ENCODE data around the gene TBL2. TPM values are rescaled to one million over a fixed set of nuclear protein-coding genes. Genes with fewer than 3 reads are reported as not detected.
"Not testable (repeated sequence)": the region's sequence is repeated elsewhere in the genome, so short reads cannot be mapped to it uniquely, and the experiment has no call there.

The TBL2 gene
- total RNA-seq, 1 donor from 2014 or later: 23.8 TPM

DNA sequence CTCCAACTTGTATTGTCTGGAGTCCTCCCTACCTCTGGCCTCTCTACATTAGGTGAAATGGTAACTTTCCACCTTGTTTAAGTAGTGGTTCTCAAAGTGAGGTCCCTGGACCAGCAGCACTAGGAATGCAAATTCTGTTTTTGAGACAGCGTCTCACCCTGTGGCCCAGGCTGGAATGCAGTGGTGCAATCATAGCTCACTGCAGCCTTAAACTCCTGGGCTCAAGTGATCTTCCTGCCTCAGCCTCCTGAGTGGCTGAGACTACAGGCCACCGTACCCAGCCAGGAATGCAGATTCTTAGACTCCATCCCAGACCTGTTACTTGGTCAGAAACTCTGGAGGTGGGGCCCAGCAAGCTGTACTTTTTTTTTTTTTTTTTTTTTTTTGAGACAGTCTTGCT lies 6.8 kb upstream of the TBL2 start:
- H3K4me1 Mint-ChIP-seq (ENCODE audit: low read depth, unreplicated experiment): no peaks in the 10 kb centered on the region
- no peak overlapping the region for H3K4me3 Mint-ChIP-seq (ENCODE audit: unreplicated experiment)
- no peak for DNase-seq
- no peak overlapping the region for H3K27ac Mint-ChIP-seq (ENCODE audit: unreplicated experiment)
- peaks cover 3% of the 10 kb centered on the region for H3K9me3 Mint-ChIP-seq (ENCODE audit: unreplicated experiment)
- H3K27me3 Mint-ChIP-seq (ENCODE audit: unreplicated experiment): peaks cover 9% of the 10 kb centered on the region
- no peaks in the 10 kb centered on the region for H3K36me3 Mint-ChIP-seq (ENCODE audit: unreplicated experiment)
- TF ChIP-seq, protein P1, sequence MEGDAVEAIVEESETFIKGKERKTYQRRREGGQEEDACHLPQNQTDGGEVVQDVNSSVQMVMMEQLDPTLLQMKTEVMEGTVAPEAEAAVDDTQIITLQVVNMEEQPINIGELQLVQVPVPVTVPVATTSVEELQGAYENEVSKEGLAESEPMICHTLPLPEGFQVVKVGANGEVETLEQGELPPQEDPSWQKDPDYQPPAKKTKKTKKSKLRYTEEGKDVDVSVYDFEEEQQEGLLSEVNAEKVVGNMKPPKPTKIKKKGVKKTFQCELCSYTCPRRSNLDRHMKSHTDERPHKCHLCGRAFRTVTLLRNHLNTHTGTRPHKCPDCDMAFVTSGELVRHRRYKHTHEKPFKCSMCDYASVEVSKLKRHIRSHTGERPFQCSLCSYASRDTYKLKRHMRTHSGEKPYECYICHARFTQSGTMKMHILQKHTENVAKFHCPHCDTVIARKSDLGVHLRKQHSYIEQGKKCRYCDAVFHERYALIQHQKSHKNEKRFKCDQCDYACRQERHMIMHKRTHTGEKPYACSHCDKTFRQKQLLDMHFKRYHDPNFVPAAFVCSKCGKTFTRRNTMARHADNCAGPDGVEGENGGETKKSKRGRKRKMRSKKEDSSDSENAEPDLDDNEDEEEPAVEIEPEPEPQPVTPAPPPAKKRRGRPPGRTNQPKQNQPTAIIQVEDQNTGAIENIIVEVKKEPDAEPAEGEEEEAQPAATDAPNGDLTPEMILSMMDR (IDR thresholded peaks at IDR 0.05; ENCODE audit: partially characterized antibody, unreplicated experiment): no peak

DNA sequence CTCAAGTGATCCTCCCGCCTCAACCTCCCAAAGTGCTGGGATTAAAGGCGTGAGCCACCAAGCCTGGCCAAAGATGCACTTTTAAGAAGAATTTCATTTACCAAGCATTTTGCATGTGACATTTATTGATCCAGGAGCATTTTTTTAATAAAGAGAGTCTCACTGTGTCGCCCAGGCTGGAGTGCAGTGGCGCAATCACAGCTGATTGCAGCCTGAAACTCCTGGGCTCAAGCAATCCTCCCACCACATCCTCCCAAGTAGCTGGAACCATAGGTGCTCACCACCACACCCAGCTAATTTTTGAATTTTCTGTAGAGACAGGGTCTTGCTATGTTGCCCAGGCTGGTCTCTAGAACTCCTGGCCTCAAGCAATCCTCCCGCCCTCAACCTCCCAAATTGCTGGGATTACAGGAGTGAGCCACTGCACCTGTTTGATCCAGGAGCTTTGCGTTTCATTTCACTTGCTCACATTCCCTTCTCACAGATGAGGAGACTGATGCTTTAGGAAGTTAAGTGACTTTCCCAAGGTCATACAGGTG lies 4.4 kb upstream of the TBL2 start:
- Mint-ChIP-seq H3K36me3 (ENCODE audit: unreplicated experiment) (no peaks in the 10 kb centered on the region), H3K4me1 (ENCODE audit: low read depth, unreplicated experiment) (peaks cover 3% of the 10 kb centered on the region), H3K27ac (ENCODE audit: unreplicated experiment) (no peak overlapping the region), H3K4me3 (ENCODE audit: unreplicated experiment) (no peak overlapping the region), H3K9me3 (ENCODE audit: unreplicated experiment) (peaks cover 9% of the 10 kb centered on the region), H3K27me3 (ENCODE audit: unreplicated experiment) (peaks cover 9% of the 10 kb centered on the region)
- TF ChIP-seq, protein P1 (IDR thresholded peaks at IDR 0.05; ENCODE audit: partially characterized antibody, unreplicated experiment): no peak
- DNase-seq: no peak

DNA sequence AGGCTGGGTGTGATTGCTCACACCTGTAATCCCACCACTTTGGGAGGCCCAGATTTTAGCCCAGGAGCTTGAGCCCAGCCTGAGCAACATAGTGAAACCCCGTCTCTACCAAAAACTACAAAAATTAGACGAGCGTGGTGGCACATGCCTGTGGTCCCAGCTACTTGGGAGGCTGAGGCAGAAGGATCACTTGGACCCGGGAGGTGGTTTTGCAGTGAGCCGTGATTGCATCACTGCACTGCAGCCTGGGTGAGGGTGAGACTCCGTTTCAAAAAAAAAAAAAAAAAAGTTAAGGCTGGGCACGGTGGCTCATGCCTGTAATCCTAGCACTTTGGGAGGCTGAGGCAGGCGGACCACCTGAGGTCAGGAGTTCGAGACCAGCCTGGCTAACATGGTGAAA lies 2.6 kb upstream of the TBL2 start:
- not testable (repeated sequence) for H3K9me3 Mint-ChIP-seq (ENCODE audit: unreplicated experiment); H3K36me3 Mint-ChIP-seq (ENCODE audit: unreplicated experiment); DNase-seq; H3K4me3 Mint-ChIP-seq (ENCODE audit: unreplicated experiment); H3K27ac Mint-ChIP-seq (ENCODE audit: unreplicated experiment); H3K4me1 Mint-ChIP-seq (ENCODE audit: low read depth, unreplicated experiment)
- peaks cover 11% of the 10 kb centered on the region for H3K27me3 Mint-ChIP-seq (ENCODE audit: unreplicated experiment)

DNA sequence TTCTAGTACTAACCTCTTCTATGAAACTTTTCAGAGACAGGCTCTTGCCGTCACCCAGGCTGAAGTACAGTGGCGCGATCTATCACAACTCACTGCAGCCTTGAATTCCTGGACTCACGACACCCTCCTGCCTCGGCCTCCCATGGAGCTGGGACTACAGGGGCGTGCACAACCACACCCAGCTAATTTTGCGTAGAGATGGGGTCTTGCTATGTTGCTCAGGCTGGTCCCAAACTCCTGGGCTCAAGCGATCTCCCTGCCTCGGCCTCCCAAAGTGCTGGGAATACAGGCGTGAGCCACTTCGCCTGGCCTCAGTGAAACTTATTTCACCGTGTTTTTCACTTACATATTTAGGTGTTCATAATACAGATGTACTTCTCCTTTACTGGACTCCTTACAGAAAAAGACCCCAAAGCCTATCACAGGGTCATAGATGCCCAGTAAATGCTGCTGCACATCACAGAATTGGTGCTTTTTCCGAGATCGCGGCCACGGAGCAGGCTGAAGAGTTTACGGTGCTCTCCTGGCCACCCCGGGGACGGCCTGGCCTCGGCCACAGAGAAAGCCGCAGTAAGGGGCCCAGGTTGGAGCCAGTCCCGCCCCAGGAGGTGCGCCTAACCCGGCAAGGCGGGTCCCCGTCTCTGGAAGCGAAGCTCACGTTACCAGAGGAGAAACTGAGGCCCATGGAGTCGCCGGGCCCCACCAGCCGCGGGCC lies 595 bp downstream of the TBL2 start:
- Mint-ChIP-seq H3K27ac (ENCODE audit: unreplicated experiment) (no peak overlapping the region), H3K9me3 (ENCODE audit: unreplicated experiment) (peaks cover 7% of the 10 kb centered on the region), H3K4me1 (ENCODE audit: low read depth, unreplicated experiment) (peaks cover 7% of the 10 kb centered on the region), H3K27me3 (ENCODE audit: unreplicated experiment) (peaks cover 8% of the 10 kb centered on the region), H3K4me3 (ENCODE audit: unreplicated experiment) (peak overlapping the region; percentile 90), H3K36me3 (ENCODE audit: unreplicated experiment) (no peaks in the 10 kb centered on the region)
- TF ChIP-seq, protein P1 (IDR thresholded peaks at IDR 0.05; ENCODE audit: partially characterized antibody, unreplicated experiment): no peak
- DNase-seq: no peak

DNA sequence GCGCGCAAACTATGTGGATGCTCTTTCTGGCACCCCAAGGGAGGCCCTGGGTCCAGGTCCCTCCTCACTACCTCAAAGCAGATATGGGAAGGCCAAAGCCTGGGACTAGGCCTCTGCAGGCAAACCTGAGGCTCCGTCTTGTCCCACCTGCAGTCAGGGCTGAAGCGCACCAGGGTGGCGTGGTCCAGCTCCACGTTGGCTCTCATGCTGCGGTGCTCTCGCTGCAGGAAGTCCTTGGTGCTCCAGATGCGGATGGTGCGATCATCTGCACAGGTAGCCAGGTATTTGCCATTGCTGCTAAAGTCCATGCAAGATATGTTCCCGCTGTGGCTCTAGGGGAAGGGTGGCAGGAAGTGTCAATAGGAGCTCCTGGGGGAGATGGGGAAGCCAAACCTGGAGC lies 4.6 kb downstream of the TBL2 start:
- TF ChIP-seq, protein P1 (IDR thresholded peaks at IDR 0.05; ENCODE audit: partially characterized antibody, unreplicated experiment): no peak
- H3K4me3 Mint-ChIP-seq (ENCODE audit: unreplicated experiment): no peak overlapping the region
- H3K27ac Mint-ChIP-seq (ENCODE audit: unreplicated experiment): no peak overlapping the region
- H3K27me3 Mint-ChIP-seq (ENCODE audit: unreplicated experiment): peaks cover 4% of the 10 kb centered on the region
- peaks cover 4% of the 10 kb centered on the region for H3K4me1 Mint-ChIP-seq (ENCODE audit: low read depth, unreplicated experiment)
- peaks cover 2% of the 10 kb centered on the region for H3K9me3 Mint-ChIP-seq (ENCODE audit: unreplicated experiment)
- no peak for DNase-seq
- no peaks in the 10 kb centered on the region for H3K36me3 Mint-ChIP-seq (ENCODE audit: unreplicated experiment)
